Tibial artery (tissue), 4 donors: ENCODE measurements around the gene DNAJB14.

Source experiments
- DNase-seq, 2 donors: peaks; one replicate each; pipeline ENCODE4 v3.0.0-alpha.2; 2019
- H3K27ac ChIP-seq, 2 donors: fragments of 200-600 bp; sonication (generic) in 1 of 2; 1 replicate in 1 of 2; 2 replicates in 1 of 2; pipeline ENCODE4 v1.5.1; 2018 to 2019; ENCODE audit warnings: mild to moderate bottlenecking in 1 of 2
- H3K27me3 ChIP-seq, 2 donors: fragments of 200-600 bp; sonication (generic) in 1 of 2; one replicate each; pipeline versions ENCODE4 v1.5.1 to v1.6.0; 2016 to 2019
- H3K36me3 ChIP-seq, 3 donors: fragments of 200-600 bp; sonication (generic) in 2 of 3; one replicate each; pipeline ENCODE4 v1.5.1; 2016 to 2019; ENCODE audit warnings: mild to moderate bottlenecking in 2 of 3
- H3K4me1 ChIP-seq, 4 donors: fragments of 200-600 bp; sonication (generic) in 2 of 4; 1 replicate in 3 of 4; 2 replicates in 1 of 4; pipeline ENCODE4 v1.5.1; 2016 to 2019
- H3K4me3 ChIP-seq, 2 donors: fragments of 200-600 bp; sonication (generic) in 1 of 2; 1 replicate in 1 of 2; 2 replicates in 1 of 2; pipeline ENCODE4 v1.5.1; 2018 to 2019; ENCODE audit warnings: mild to moderate bottlenecking in 2 of 2
- H3K9me3 ChIP-seq, 3 donors: fragments of 200-600 bp; sonication (generic) in 1 of 3; one replicate each; pipeline ENCODE4 v1.5.1; 2016 to 2019
- intact Hi-C: fragments of 100-400 bp; cut with DNase I; formaldehyde crosslinking; loops from one replicate; pipeline ENCODE4 v1.15.0; 2023; ENCODE audit warnings: low total_unique reads
- TF ChIP-seq, protein P1 (sequence below), 2 experiments: fragments of 200-600 bp in 1 of 2; fragments of 450-650 bp in 1 of 2; IDR thresholded peaks; one replicate each; pipeline ENCODE4 v1.5.1; 2017 to 2019; ENCODE audit warnings: antibody characterized with exemption in 2 of 2, mild to moderate bottlenecking in 1 of 2, moderate library complexity in 1 of 2

DNAJB14 gene

DNA sequence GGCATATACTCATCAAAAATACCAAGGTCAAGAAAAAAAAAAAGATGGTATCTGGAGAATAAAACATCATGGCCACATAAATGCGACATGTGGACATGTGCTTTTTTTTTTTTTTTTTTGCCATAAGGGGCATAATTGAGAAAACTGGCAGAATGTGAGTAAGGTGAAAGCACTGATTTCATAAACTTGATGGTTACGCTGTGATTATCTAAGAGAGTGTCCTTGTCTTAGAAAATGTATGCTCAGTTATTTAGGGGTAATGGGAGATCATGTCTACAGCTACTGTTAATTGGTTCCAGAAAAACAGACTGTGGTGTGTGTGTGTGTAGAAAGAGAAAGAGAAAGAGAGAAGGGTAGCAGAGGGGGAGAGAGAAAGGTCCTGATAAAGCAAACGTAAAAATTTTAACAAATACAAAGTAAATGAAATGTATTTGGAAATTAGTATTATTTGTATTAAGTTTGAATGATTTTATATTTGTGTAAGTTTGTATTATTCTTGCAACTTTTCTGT, 8.1 kb downstream of the DNAJB14 start:
- Histone ChIP-seq H3K36me3 (peaks cover 7 to 13% (median 10%) of the 10 kb centered on the region in 3 donors), H3K27ac (no peak overlapping the region), H3K9me3 (peaks cover 0 to 9% (median 0%) of the 10 kb centered on the region in 3 donors), H3K4me3 (no peak overlapping the region), H3K27me3 (no peaks in the 10 kb centered on the region), H3K4me1 (peaks cover 0 to 17% (median 4%) of the 10 kb centered on the region in 4 donors)
- DNase-seq = no peak
- TF ChIP-seq, protein P1, sequence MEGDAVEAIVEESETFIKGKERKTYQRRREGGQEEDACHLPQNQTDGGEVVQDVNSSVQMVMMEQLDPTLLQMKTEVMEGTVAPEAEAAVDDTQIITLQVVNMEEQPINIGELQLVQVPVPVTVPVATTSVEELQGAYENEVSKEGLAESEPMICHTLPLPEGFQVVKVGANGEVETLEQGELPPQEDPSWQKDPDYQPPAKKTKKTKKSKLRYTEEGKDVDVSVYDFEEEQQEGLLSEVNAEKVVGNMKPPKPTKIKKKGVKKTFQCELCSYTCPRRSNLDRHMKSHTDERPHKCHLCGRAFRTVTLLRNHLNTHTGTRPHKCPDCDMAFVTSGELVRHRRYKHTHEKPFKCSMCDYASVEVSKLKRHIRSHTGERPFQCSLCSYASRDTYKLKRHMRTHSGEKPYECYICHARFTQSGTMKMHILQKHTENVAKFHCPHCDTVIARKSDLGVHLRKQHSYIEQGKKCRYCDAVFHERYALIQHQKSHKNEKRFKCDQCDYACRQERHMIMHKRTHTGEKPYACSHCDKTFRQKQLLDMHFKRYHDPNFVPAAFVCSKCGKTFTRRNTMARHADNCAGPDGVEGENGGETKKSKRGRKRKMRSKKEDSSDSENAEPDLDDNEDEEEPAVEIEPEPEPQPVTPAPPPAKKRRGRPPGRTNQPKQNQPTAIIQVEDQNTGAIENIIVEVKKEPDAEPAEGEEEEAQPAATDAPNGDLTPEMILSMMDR (IDR thresholded peaks at IDR 0.05) = no peak
- intact Hi-C loops = no loop called here

DNA sequence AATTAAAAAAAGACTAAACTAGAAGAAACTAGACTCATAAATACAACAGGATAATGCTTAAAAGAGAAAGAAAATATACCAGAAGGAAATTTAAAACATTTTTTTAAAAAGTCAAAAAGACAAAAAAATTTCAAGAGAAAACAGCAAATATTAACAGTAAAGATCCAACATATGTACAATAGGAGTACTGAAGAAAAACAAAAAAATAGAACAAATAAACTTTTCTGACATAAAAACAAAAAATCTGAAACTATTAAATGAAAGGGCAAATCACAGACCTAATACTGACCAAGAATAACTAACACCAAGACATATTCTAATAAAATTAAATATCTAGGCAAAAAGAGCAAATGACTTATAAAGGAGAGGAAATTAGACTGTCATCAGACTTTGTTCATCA, 11.5 kb downstream of the DNAJB14 start:
- H3K4me3 ChIP-seq = no peak overlapping the region

DNA sequence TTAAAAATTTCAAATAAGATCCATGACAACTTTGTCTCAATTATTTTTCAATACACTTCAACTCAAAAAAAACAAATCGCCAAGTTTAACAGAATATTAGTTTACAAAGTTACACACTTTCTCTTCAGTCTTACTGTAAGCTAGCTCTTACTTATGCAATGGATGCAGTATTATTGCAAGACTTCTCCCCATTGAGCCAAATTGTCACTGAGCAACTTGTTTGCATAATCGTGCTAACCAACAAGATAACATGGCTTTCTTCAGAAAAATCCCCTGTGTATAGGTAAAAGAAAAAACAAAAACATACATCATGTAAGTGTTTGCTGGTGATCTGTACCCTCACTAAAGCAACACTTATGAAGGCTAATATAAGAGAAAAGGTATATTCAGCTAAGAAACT, 18.9 kb downstream of the DNAJB14 start:
- intact Hi-C loops = no loop called here
- DNase-seq = no peak
- Histone ChIP-seq H3K27ac (no peak overlapping the region), H3K36me3 (peaks cover 0 to 14% (median 0%) of the 10 kb centered on the region in 3 donors), H3K27me3 (no peaks in the 10 kb centered on the region), H3K9me3 (no peaks in the 10 kb centered on the region), H3K4me3 (no peak overlapping the region), H3K4me1 (no peaks in the 10 kb centered on the region)
- TF ChIP-seq, protein P1 (IDR thresholded peaks at IDR 0.05) = no peak

More for the DNA sequence above, 11.5 kb downstream of the DNAJB14 start:
- Histone ChIP-seq H3K9me3 (peaks cover 0 to 9% (median 0%) of the 10 kb centered on the region in 3 donors), H3K36me3 (peaks cover 7 to 13% (median 10%) of the 10 kb centered on the region in 3 donors), H3K4me1 (no peaks in the 10 kb centered on the region), H3K27me3 (no peaks in the 10 kb centered on the region), H3K27ac (no peak overlapping the region)
- no peak for DNase-seq
- intact Hi-C loops = no loop called here
- TF ChIP-seq, protein P1 (IDR thresholded peaks at IDR 0.05) = no peak

DNA sequence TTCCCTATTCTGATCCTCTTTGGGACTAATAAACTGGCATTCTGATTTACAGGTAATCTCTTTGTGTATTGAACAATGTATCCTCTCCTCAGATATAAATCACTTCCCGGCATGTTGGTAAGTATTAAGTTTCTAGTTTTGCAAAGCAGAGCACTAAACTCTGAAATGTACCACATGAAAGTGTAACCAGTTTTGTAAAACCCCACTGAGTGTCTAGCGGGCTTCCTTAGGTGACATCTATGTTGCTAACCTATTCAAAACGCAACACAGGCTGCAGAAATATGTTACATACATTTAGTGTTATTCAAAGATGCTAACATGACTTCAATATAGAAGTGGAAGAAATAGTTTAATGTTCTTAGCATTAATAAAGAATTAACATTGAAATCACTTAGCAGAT, 25.2 kb downstream of the DNAJB14 start:
- intact Hi-C loops = no loop called here
- Histone ChIP-seq H3K27ac (no peak overlapping the region), H3K27me3 (no peaks in the 10 kb centered on the region), H3K36me3 (peaks cover 18 to 48% (median 26%) of the 10 kb centered on the region in 3 donors), H3K9me3 (no peaks in the 10 kb centered on the region), H3K4me3 (no peak overlapping the region), H3K4me1 (no peaks in the 10 kb centered on the region)
- TF ChIP-seq, protein P1 (IDR thresholded peaks at IDR 0.05) = no peak
- no peak for DNase-seq

DNA sequence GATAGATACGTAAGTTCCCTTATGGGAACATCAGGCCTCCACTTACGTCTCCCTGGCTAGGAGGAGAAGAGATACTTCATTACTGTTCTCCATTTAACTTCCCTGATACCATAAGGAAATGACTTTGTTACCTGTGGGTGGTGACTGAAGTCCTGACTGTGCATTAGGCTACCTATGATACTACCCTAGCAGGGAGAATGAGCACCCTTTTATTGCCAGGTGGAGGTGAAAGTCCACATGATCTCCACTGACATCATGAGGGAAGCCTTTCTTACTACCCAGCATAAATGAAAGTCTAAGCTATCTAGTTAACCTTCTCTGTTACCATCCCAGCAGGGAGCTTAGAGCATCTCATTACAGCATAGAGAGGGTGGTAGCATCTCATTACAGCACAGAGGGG, 27.8 kb downstream of the DNAJB14 start:
- H3K27me3 ChIP-seq = no peaks in the 10 kb centered on the region
- DNase-seq = no peak
- H3K27ac ChIP-seq = no peak overlapping the region
- no peaks in the 10 kb centered on the region for H3K4me1 ChIP-seq
- H3K4me3 ChIP-seq = no peak overlapping the region
- H3K9me3 ChIP-seq = no peaks in the 10 kb centered on the region
- H3K36me3 ChIP-seq = peaks cover 25 to 45% (median 29%) of the 10 kb centered on the region in 3 donors
- TF ChIP-seq, protein P1 (IDR thresholded peaks at IDR 0.05) = no peak
- intact Hi-C loops = no loop called here

DNA sequence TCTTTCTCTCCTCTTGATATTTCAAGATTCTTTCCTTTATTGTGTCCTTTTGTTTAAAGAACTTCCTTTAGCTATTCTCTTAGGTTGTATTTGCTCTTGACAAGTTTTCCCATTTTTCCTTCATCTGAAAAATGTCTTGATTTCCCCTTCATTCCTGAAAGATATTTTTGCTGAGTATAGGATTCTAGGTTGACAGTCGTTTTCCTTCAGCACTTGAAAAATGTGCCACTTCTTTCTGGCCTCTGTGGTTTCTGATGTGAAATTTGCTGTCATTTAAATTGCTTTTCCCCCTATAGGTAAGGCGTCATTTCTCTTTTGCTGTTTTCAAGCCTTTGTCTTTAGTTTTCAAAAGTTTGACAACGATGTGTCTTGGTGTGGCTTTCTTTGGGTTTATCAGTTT, 28.8 kb downstream of the DNAJB14 start:
- H3K27me3 ChIP-seq = no peaks in the 10 kb centered on the region
- no peak overlapping the region for H3K27ac ChIP-seq
- no peak overlapping the region for H3K4me3 ChIP-seq
- H3K4me1 ChIP-seq = no peaks in the 10 kb centered on the region
- TF ChIP-seq, protein P1 (IDR thresholded peaks at IDR 0.05) = no peak
- intact Hi-C loops = no loop called here
- DNase-seq = no peak
- peaks cover 25 to 37% (median 29%) of the 10 kb centered on the region in 3 donors for H3K36me3 ChIP-seq
- no peaks in the 10 kb centered on the region for H3K9me3 ChIP-seq
